Mucosa of stomach (tissue), 1 donor: ENCODE measurements around the gene IDUA.

Experiments used
- H3K27me3 ChIP-seq: one replicate; pipeline ENCODE4 v1.7.0; 2013; ENCODE audit warnings: mild to moderate bottlenecking, low read length; ENCODE audit not compliant: control insufficient read depth, insufficient read depth
- H3K36me3 ChIP-seq: one replicate; pipeline ENCODE4 v1.7.0; 2013; ENCODE audit warnings: low read length; ENCODE audit not compliant: control insufficient read depth, insufficient read depth
- H3K4me1 ChIP-seq: one replicate; pipeline ENCODE4 v1.7.0; 2013; ENCODE audit warnings: mild to moderate bottlenecking, low read length; ENCODE audit not compliant: control insufficient read depth, insufficient read depth
- H3K4me3 ChIP-seq: one replicate; pipeline ENCODE4 v1.7.0; 2013; ENCODE audit warnings: low read length
- H3K9ac ChIP-seq: one replicate; pipeline ENCODE4 v1.7.0; 2013; ENCODE audit warnings: mild to moderate bottlenecking, low read length, moderate library complexity
- H3K9me3 ChIP-seq: one replicate; pipeline ENCODE4 v1.7.0; 2013; ENCODE audit warnings: mild to moderate bottlenecking, low read length, moderate library complexity; ENCODE audit not compliant: control insufficient read depth
- donor health status: Pancreatic carcinoma.

The IDUA gene

DNA sequence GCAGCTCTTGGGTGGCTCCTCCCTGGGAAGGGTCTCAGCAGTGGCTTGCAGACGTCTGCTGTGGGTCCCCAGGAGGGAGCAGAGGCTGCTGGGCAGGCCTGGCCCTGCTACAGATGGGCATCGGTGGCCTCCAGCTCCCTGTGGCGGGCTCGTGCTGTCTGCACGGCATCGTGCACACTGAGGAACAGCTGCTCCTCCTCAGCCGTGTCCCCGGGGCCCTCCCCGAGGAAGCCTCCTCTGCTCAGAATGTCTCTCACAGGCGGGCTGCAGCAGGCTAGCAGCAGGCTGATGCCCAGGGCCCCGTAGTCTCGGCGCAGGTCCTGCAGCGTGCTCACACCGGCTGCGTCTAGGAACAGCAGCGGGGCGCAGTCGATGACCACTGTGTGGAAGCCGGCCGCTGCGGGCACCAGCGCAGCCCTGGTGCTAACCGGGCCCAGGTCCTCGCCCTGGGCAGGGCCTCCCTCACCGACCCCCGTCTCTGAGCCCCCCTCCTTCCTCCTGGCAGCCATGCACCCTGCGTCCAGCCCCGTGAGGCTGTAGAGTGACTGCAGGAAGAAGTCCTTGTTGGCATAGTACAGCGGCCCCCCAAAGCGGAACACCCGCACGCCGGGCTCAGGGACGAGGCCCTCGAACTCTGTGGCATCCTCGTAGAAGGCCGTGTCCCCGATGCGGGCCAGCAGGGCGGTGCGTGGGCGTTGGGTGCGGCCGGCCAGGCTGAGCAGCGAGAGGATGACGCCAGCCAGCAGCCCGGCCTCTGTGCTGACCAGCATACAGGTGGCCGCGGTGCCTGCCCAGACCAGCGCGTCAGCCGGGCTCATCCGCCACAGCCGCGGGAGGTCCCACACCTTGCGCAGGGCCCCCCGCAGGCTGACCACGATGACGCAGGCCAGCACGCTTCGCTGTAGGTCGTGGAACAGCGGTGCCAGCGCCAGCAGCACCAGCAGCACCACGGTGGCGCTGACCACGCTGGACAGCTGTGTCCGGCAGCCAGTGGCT, 2.2 kb downstream of the IDUA start:
- Histone ChIP-seq H3K4me1 (peaks cover 47% of the 10 kb centered on the region), H3K36me3 (no peaks in the 10 kb centered on the region), H3K9me3 (no peaks in the 10 kb centered on the region), H3K9ac (no peak overlapping the region), H3K27me3 (no peaks in the 10 kb centered on the region), H3K4me3 (no peak overlapping the region)

DNA sequence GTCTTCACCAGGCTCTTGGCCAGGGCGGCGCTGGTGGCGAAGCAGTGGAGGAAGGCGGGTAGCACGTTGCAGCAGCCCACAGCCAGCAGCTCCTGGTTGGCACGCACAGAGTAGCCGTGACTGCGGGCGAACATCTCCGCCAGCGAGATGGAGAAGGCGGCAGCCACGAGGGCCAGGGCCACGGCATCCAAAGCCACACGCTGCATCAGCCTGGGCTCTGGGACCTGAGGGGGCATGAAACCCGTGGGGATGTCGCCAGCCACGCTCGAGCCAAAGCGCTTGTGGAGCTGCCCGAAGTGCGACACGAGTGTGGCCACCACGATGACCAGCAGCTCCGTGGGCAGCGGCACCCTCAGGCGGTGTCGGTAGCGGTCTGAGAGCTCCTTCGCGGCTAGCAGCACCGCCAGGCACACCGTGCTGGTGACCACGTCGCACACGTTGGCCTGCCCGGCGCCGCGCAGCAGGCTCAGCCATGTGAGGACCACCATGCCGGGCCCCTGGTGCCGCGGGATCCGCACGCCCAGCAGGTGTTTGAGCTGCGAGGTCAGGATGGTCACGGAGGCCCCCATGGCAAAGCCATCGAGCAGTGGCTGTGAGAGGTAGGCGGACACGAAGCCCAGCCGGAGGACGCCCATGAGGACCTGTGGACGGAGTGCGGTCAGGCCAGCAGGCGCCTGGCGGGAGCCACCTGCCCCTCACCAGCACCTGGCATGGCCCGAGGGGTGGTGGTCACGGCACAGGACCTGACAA, 3.1 kb downstream of the IDUA start:
- peaks cover 45% of the 10 kb centered on the region for H3K4me1 ChIP-seq
- H3K27me3 ChIP-seq = no peaks in the 10 kb centered on the region
- H3K36me3 ChIP-seq = no peaks in the 10 kb centered on the region
- no peaks in the 10 kb centered on the region for H3K9me3 ChIP-seq
- H3K4me3 ChIP-seq = no peak overlapping the region
- H3K9ac ChIP-seq = no peak overlapping the region

DNA sequence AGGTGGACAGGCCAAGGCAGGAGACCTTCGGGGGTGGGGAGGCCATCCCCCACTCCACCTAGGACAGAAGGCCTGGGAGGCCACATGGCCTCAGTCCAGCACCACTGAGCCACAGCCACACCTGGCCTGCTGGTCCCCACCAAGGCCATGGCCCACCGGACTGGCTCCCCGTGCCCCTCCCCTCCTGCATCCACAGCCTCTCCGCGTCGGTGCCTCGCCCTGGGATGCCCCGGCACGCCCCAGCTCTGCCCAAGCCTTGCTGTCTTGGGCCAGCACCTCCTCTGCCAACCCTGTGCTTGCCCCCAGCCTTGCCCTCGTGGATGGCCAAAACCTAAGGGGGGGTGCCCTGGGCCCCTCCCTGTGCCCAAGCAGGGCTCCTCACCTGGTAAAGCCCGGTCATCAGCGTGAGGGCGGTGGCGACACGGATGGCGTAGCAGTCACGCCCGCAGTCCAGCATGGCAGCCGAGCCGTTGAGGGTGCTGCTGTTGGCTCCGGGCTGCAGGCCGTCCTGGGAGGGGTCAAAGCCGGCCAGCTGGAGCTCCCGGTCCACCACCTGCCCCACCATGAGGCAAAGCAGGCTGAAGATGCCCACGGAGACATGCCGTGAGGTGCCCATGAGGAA, 4.0 kb downstream of the IDUA start:
- H3K4me3 ChIP-seq = no peak overlapping the region
- H3K9me3 ChIP-seq = no peaks in the 10 kb centered on the region
- H3K4me1 ChIP-seq = peaks cover 39% of the 10 kb centered on the region
- no peaks in the 10 kb centered on the region for H3K27me3 ChIP-seq
- no peak overlapping the region for H3K9ac ChIP-seq
- H3K36me3 ChIP-seq = no peaks in the 10 kb centered on the region

DNA sequence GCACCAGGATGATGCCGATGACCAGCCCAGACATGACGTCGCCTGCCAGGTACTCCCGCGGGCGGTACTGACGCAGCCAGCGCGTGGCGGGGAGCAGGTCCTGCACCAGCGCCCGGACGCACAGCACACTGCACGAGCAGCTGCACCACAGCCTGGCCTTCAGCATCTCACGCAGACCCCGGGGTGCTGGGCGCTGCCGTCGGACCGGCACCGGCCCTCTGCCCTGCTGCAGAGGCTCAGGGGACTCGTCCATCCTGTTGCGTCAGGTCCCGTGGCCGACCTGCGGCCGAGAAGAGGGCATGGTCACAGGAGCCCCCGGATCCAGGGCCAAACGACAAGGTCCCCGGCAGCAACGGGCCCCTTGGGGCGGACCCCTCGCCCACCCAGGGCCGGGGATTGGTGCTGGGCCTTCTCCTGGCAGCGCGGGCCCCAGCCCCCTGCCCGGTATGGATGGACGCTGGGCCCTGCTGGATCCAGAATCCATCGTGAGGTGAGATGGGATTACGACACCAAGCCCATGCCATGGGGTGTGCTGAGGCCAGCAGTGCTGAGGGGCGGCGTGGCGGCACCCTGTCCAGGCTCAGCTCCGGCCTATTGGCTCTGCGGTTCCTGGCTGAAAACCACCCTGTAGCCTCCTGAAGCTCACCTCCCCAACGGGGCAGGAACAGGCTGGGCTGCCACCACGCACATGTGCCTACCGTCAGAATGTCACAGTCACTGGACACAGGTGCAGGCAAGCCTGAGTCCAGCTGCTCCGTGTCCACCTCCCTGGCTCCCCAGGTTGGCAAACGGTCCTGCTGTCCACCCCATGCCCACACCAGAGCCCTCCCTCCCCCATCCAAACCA, 4.8 kb downstream of the IDUA start:
- no peaks in the 10 kb centered on the region for H3K9me3 ChIP-seq
- peaks cover 47% of the 10 kb centered on the region for H3K4me1 ChIP-seq
- H3K36me3 ChIP-seq = no peaks in the 10 kb centered on the region
- no peak overlapping the region for H3K4me3 ChIP-seq
- H3K27me3 ChIP-seq = peaks cover 4% of the 10 kb centered on the region
- H3K9ac ChIP-seq = peak overlapping the region; percentile 84

DNA sequence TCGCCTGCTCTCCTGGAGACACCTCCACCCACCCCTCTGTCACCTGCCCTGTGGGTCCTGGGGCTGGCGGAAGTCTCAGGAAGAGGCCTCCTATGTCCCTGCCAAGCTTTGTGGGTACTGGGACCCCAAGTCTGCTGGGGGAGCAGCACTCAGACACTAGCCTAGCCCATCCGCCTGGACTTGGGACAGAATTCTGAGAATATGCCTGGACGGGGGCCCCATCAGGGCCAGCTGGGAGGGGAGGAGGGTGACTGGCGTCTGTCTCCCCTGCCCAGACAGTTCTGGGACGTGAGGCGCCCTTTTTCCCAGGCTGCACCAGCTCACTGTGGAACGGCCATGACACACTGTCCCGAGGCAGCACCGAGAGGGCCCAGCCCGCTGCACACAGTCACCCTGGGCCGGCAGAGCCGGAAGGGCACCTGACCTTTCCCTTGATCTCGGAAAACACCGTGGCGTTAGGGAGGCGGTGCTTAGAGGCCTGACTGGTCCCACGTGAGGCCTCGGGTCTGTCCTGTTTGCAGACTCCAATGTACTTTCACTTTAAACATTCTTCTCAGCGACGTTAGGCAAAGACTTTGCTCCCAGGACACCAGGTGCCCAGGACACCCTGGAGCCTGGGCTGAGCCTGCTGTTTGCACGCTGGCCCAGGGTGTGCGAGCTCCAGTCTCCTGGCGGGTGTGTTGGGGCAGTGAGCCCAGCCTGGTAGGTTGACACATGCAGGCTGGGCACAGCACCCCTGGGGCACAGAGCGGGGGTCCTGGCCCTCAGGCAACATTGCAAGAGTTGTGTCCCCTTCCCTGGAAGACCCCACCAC, 5.7 kb downstream of the IDUA start:
- no peak overlapping the region for H3K4me3 ChIP-seq
- H3K9ac ChIP-seq = peak overlapping the region; percentile 84

DNA sequence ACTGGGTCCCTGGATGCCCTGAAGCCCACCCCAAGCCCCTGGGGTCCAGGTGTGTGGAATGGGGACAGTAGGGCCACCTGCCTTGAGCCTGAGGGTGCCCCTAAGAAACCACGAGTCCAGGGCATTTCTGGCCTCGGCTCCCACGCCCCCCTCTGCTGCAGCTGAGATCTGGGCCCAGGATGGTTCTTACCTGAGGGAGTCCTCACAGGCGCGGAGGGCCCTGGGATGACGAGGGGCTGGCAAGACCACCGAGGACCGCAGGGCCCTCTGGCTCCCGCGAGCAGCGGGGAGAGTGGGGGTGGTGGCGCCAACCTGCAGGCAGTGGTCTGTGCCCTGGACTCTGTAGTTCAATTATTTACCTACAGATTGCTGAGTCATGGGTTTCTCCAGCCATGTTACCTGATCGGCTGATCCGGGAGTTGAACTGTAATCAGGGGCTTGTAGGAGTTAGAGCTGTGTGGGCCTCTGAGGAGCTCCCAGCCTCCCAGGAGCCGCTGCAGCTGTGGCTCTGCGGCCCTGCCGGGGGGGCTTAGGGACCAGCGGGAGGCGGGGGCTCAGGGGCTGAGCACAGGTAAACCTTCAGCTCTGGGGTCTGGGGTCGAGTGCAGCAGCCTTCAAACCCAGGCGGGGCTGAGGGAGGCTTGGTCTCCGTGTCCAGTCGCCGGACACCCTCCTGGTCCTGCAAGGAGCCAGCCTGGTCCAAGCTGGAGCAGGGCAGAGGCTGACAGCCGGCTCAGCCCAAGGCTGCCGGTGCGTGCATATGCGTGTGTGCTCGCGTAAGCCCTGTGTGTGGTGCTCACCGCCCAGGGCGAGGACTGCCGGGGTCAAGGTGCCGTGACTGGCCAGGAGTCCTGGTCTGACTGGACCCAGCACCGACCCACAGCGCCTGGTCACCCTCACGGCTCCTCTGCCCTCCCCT, 6.5 kb downstream of the IDUA start, which contains the start of gene SLC26A1:
Gene SLC26A1 (minus strand): TSS at position 294 of the 919 bp plus-strand sequence. CDS start 1,701 bp downstream, outside the sequence.
- Histone ChIP-seq H3K9me3 (no peaks in the 10 kb centered on the region), H3K9ac (peak within 1 kb of the TSS; percentile 84)

More for the DNA sequence above, 5.7 kb downstream of the IDUA start:
- H3K36me3 ChIP-seq = no peaks in the 10 kb centered on the region
- H3K4me1 ChIP-seq = peaks cover 49% of the 10 kb centered on the region
- H3K9me3 ChIP-seq = no peaks in the 10 kb centered on the region
- peaks cover 10% of the 10 kb centered on the region for H3K27me3 ChIP-seq

DNA sequence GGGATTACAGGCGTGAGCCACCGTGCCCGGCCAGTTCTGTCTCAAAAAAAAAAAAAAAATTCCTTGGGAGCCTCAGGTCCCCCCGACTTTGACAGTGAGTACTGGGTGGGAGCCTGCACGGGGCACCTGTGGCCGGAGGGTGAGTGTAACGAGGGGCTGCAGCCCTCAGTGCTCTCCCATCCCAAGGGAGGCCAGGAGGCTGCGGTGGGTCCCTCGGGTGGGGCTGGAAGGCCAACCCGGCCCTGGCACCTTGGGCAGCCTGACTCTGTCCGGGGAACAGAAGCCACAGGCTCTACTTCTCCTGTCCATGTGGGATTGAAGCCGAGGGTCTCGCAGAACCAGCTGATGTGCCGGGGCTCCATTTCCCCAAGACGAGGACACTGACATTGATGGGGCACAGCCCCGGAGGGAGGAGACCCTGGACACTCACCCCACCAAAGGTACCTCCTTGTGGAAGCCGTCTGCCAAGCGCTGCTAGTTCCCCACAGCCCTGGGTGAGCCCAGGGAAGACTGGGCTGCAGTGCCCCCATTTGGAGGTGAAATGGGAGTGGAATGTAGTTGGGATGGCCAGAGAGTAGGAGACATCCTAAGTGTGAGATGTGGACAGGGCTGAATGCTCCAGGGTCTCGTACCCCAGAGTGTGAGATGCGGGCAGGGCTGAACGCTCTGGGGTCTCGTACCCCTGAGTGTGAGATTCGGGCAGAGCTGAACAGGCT, 8.6 kb downstream of the IDUA start:
- Histone ChIP-seq H3K27me3 (peaks cover 36% of the 10 kb centered on the region), H3K9me3 (no peaks in the 10 kb centered on the region), H3K9ac (no peak overlapping the region), H3K36me3 (no peaks in the 10 kb centered on the region), H3K4me3 (no peak overlapping the region), H3K4me1 (peaks cover 53% of the 10 kb centered on the region)

More for the DNA sequence above, 6.5 kb downstream of the IDUA start, which contains the start of gene SLC26A1:
- Histone ChIP-seq H3K4me1 (peaks cover 52% of the 10 kb centered on the region), H3K4me3 (no peak within 1 kb of the TSS), H3K27me3 (peaks cover 19% of the 10 kb centered on the region), H3K36me3 (no peaks in the 10 kb centered on the region)

DNA sequence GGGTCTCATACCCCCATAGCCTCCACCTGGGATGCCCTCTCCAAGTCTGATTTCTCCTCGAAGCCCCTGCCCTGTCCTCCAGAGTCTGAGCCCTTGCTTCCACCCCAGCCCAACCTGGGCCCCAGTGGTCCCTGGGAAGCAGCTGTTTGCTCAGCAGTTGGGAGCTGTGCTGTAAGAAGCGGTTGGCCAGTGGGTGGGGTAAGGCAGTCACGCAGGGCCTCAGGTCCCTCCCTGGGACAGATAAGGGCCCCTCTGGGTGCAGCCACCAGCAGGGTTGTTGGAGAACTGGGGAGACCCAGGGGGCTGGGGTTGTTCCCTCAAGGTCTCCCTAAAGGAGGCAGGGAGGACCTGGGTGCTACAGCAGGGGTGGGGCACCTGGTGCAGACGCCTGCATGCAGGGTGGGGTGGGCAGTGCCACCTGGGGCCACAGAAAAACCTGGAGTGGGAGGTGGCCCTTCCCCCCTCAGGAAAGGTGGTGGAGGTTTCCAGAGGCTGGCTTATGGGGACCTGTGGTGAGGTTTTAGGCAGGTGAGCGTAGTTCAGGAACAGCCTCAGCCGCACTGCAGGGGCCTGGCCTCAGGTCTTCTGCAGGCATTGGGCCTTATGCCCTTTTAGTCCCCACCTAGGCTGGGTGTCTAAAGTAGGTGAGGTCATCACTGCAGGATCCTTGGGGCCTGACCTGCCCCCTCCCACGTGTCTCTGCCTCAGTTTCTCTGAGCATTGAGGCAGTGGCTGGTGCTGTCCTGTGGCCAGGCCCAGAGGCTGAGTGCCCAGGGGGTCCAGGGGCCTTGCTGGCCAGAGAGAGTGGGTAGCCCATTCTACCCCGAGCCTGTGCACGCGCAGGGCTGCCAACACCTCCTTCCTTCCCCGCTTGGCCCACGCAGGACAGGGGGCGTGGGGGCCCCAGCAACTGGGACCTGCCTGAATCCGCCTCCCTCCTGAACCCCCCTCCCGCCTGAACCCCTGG, 9.5 kb downstream of the IDUA start:
- Histone ChIP-seq H3K36me3 (no peaks in the 10 kb centered on the region), H3K4me1 (peaks cover 51% of the 10 kb centered on the region), H3K4me3 (peak overlapping the region; percentile 14), H3K9me3 (no peaks in the 10 kb centered on the region), H3K9ac (no peak overlapping the region), H3K27me3 (peaks cover 45% of the 10 kb centered on the region)

DNA sequence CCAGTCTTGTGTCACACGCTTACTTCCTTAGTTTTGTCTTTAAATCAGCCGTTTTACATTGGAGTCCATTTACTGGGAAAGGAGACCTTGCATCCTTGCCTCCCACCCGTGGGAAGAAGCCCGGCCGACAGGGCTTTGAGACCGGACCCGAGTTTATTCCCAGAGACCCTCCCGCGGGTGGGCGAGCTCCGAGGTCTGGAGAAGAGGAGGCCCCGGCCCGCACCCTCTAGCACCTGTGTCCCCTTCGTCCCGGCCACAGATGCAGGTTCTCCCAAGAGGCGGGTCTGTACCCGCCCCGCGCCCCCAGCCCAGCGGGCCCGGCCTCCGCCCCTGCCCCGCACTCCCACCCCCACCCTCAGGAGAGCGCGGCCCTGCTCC, 10.1 kb downstream of the IDUA start:
- no peaks in the 10 kb centered on the region for H3K9me3 ChIP-seq
- H3K9ac ChIP-seq = no peak overlapping the region
- H3K27me3 ChIP-seq = peaks cover 52% of the 10 kb centered on the region
- no peaks in the 10 kb centered on the region for H3K36me3 ChIP-seq
- H3K4me3 ChIP-seq = no peak overlapping the region
- H3K4me1 ChIP-seq = peaks cover 47% of the 10 kb centered on the region
